SK-N-SH (cell line): ENCODE measurements around the gene PTGDR2. TPM values are rescaled to one million over a fixed set of nuclear protein-coding genes. Genes with fewer than 3 reads are reported as not detected.

Source experiments
- CTCF ChIA-PET: fragments of 300-600, 350-600 bp; formaldehyde crosslinking; extraction: SDS; loops from one replicate; lab custom pipeline; 2021; lab: Yijun Ruan, JAX
- POLR2A ChIA-PET: fragments of 350-600 bp; sonication (Branson Sonifier 250); formaldehyde crosslinking; extraction: SDS; loops from one replicate; lab custom pipeline; 2020; ENCODE audit warnings: antibody characterized with exemption, inconsistent platforms; lab: Yijun Ruan, JAX
- DNase-seq: peaks from one replicate; pipeline ENCODE4 v3.0.0; 2012
- H2AFZ ChIP-seq: fragments of 200-600 bp; sonication (generic); 2 replicates; pipeline ENCODE4 v1.8.1; 2016; ENCODE audit warnings: antibody characterized with exemption, mild to moderate bottlenecking, low read depth
- H3F3A ChIP-seq: fragments of 200-600 bp; sonication (generic); replicated peaks from 2 replicates; pipeline ENCODE3; 2016; ENCODE audit warnings: antibody characterized with exemption, mild to moderate bottlenecking; ENCODE audit not compliant: insufficient read depth
- H3K27ac ChIP-seq, 2 experiments: fragments of 200-500 bp in 1 of 2; fragments of 200-600 bp in 1 of 2; sonication (Bioruptor generic) in 1 of 2; sonication (generic), shearing (Covaris generic) in 1 of 2; 2 replicates each; pipeline versions ENCODE4 v1.5.1 to v1.6.1; 2014 to 2016; ENCODE audit warnings: low read depth in 2 of 2, inconsistent platforms in 1 of 2, low read length in 1 of 2, mild to moderate bottlenecking in 1 of 2, mixed read lengths in 1 of 2
- H3K27me3 ChIP-seq: fragments of 200-600 bp; sonication (generic), shearing (Covaris generic); 2 replicates; pipeline ENCODE4 v1.6.1; 2016; ENCODE audit warnings: mixed run types; ENCODE audit not compliant: insufficient read depth
- H3K36me3 ChIP-seq, 2 experiments: fragments of 200-500 bp in 1 of 2; fragments of 200-600 bp in 1 of 2; sonication (Bioruptor generic) in 1 of 2; sonication (generic) in 1 of 2; replicated peaks in 1 of 2; 2 replicates each; pipeline versions ENCODE3 to v1.5.1; 2014 to 2016; ENCODE audit warnings: low read length in 1 of 2, mild to moderate bottlenecking in 1 of 2; ENCODE audit not compliant: insufficient read depth in 2 of 2, control insufficient read depth in 1 of 2
- H3K4me1 ChIP-seq, 2 experiments: fragments of 200-500 bp in 1 of 2; fragments of 200-600 bp in 1 of 2; sonication (Bioruptor generic) in 1 of 2; sonication (generic), shearing (Covaris generic) in 1 of 2; 2 replicates each; pipeline versions ENCODE4 v1.5.1 to v1.6.1; 2014 to 2016; ENCODE audit warnings: low read depth in 1 of 2, low read length in 1 of 2, mixed run types in 1 of 2; ENCODE audit not compliant: insufficient read depth in 2 of 2, control insufficient read depth in 1 of 2
- H3K4me2 ChIP-seq: fragments of 200-600 bp; sonication (generic), shearing (Covaris generic); 2 replicates; pipeline ENCODE4 v1.6.1; 2017; ENCODE audit warnings: mixed run types
- H3K4me3 ChIP-seq, 2 experiments: fragments of 200-500 bp in 1 of 2; fragments of 200-600 bp in 1 of 2; sonication (Bioruptor generic) in 1 of 2; sonication (generic), shearing (Covaris generic) in 1 of 2; 2 replicates each; pipeline versions ENCODE4 v1.5.1 to v1.8.1; 2014 to 2016; ENCODE audit warnings: low read depth in 2 of 2, inconsistent platforms in 1 of 2, low read length in 1 of 2, mild to moderate bottlenecking in 1 of 2, mixed read lengths in 1 of 2, moderate library complexity in 1 of 2
- H3K79me2 ChIP-seq: fragments of 200-600 bp; sonication (generic); 2 replicates; pipeline ENCODE4 v1.8.1; 2017; ENCODE audit warnings: mild to moderate bottlenecking; ENCODE audit not compliant: insufficient read depth
- H3K9ac ChIP-seq: fragments of 200-600 bp; sonication (generic); 2 replicates; pipeline ENCODE4 v1.6.1; 2017; ENCODE audit warnings: mixed run types
- H3K9me2 ChIP-seq: fragments of 200-600 bp; sonication (generic); 2 replicates; pipeline ENCODE4 v1.6.1; 2017; ENCODE audit warnings: mixed run types
- H3K9me3 ChIP-seq: fragments of 200-600 bp; sonication (generic); 2 replicates; pipeline ENCODE4 v1.6.1; 2017; ENCODE audit warnings: mixed run types, mild to moderate bottlenecking, moderate library complexity
- H4K20me1 ChIP-seq: fragments of 200-600 bp; sonication (generic); 2 replicates; pipeline ENCODE4 v1.6.1; 2017; ENCODE audit warnings: mild to moderate bottlenecking, mixed run types; ENCODE audit not compliant: insufficient read depth
- ELF1 ChIP-seq: IDR thresholded peaks from 2 replicates; pipeline ENCODE4 v1.4.0; 2012
- EP300 ChIP-seq, 2 experiments: IDR thresholded peaks; 2 replicates each; pipeline versions ENCODE4 v1.4.0 to v1.6.1; 2012; ENCODE audit warnings: borderline replicate concordance in 1 of 2, low read depth in 1 of 2, low read length in 1 of 2
- EZH2phosphoT487 ChIP-seq: fragments of 200-600 bp; sonication (generic); IDR thresholded peaks from 2 replicates; pipeline ENCODE4 v1.6.1; 2017; ENCODE audit warnings: low read depth, mixed run types, mild to moderate bottlenecking, antibody characterized with exemption, moderate library complexity, borderline replicate concordance
- FOXJ3 ChIP-seq: sonication (generic); formaldehyde crosslinking; IDR thresholded peaks from 2 replicates; pipeline ENCODE4 v1.5.1; 2020; ENCODE audit warnings: mild to moderate bottlenecking, missing genetic modification reagents
- FOXM1 ChIP-seq: IDR thresholded peaks from 2 replicates; pipeline ENCODE4 v1.4.0; 2012; ENCODE audit warnings: low read depth, mild to moderate bottlenecking
- MEF2A ChIP-seq: IDR thresholded peaks from 2 replicates; pipeline ENCODE4 v1.4.0; 2012; ENCODE audit warnings: low read depth, borderline replicate concordance
- NFIC ChIP-seq: IDR thresholded peaks from 2 replicates; pipeline ENCODE4 v1.4.0; 2012; ENCODE audit warnings: borderline replicate concordance
- NRF1 ChIP-seq: IDR thresholded peaks from 2 replicates; pipeline ENCODE4 v1.6.1; 2012; ENCODE audit warnings: low read depth, mild to moderate bottlenecking, low read length
- RCOR1 ChIP-seq: fragments of 150-350 bp; IDR thresholded peaks from 2 replicates; pipeline ENCODE4 v1.6.1; 2017; ENCODE audit warnings: antibody characterized with exemption, low read length
- RXRA ChIP-seq: IDR thresholded peaks from 2 replicates; pipeline ENCODE4 v1.4.0; 2012; ENCODE audit warnings: low read depth, mild to moderate bottlenecking, borderline replicate concordance
- SMC3 ChIP-seq: IDR thresholded peaks from 2 replicates; pipeline ENCODE4 v1.6.1; 2012; ENCODE audit warnings: low read depth, low read length, improper control_type of control experiment
- YY1 ChIP-seq: IDR thresholded peaks from 2 replicates; pipeline ENCODE4 v1.4.0; 2012; ENCODE audit warnings: low read depth, mild to moderate bottlenecking
- WGBS: methylation state at CpG from one replicate; pipeline ENCODE4 v1.1.6; 2017; ENCODE audit warnings: low lambda C conversion rate; 5-methylcytosine and 5-hydroxymethylcytosine counted together
- polyA plus RNA-seq, 3 experiments: library from polyadenylated mRNA; depleted of rRNA; stranded (reverse); fragments of >200 nt; gene quantifications; 2 replicates each; pipeline ENCODE4 v1.2.3, GENCODE V29; 2012
- TF ChIP-seq, protein P1 (sequence below): IDR thresholded peaks from 2 replicates; pipeline ENCODE4 v1.4.0; 2012; ENCODE audit warnings: low read depth
- TF ChIP-seq, protein P2 (sequence below): fragments of 200-600 bp; sonication (generic); IDR thresholded peaks from 2 replicates; pipeline ENCODE4 v1.6.1; 2017; ENCODE audit warnings: antibody characterized with exemption, mild to moderate bottlenecking, moderate library complexity
- TF ChIP-seq, protein P3 (sequence below): IDR thresholded peaks from 2 replicates; pipeline ENCODE4 v1.6.1; 2012; ENCODE audit warnings: mild to moderate bottlenecking, low read depth, low read length, moderate library complexity

The PTGDR2 gene
- polyA plus RNA-seq, 1 of the 3 experiments (the other 2 are of a cell fraction), result 0.02 TPM

DNA sequence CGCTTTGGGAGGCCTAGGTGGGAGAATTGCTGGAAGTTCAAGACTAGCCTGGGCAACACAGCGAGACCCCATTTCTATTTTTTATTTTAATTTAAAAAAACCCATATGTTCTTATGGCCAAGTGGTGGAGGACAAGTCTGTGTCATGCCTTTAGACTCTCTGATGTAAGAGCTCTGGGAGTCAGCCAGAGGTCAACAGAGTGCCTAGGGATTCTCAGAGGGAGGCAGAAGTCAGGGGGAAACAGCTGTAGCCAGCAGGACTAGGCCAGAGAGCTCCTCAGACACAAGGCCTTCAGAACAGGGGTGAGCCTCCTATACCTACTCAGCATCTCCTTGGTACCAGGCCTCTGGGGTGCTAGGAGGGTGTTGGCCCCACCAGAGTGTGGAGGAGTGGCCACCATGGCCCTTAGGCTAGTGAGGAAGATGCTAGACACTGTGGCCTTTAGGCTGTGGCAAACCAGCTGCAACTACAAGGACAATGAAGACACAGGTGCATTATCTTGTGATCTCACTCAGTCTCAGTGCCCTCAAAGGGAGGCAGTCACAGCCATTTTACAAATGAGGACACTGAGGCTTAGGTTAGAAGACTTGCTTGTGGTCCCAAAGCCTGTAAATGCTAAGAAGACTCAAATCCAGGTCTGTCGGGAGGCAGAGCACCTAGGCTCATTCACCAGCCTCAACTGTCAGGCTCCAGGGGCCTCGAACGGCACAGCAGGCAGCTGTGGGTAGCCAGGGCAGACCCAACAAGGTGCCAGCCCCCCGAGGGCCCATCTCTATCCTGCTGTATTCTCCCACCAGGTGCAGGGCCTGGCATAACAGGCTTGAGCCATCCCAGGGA lies 16.6 kb upstream of the PTGDR2 start:
- CTCF ChIA-PET, result interaction anchor here (1.6 to 7.7 kb wide), 3 partner anchors 15 to 41 kb away, joined by 6 to 56 read pairs (median 16); no protein-coding TSS in a partner anchor
- no peaks in the 10 kb centered on the region for H3K9me3 ChIP-seq
- POLR2A ChIA-PET, result no interaction called here
- H4K20me1 ChIP-seq, result no peaks in the 10 kb centered on the region
- no peaks in the 10 kb centered on the region for H3F3A ChIP-seq
- H3K4me3 ChIP-seq, result no peak overlapping the region
- peak; percentile 12 for DNase-seq
- H3K9me2 ChIP-seq, result no peaks in the 10 kb centered on the region
- 78% methylated on average over 6 of the region's 6 CpGs for WGBS
- TF ChIP-seq MEF2A (no peak), RXRA (0 out of 2 replicates have a peak, but pooled peaks have one; percentile 19)
- no peak overlapping the region for H2AFZ ChIP-seq
- no peaks in the 10 kb centered on the region for H3K79me2 ChIP-seq
- no peak overlapping the region for H3K4me2 ChIP-seq
- H3K9ac ChIP-seq, result no peak overlapping the region
- peaks cover 0 to 8% of the 10 kb centered on the region in 2 experiments; a peak in 1 of 4 replicates for H3K4me1 ChIP-seq
- H3K27ac ChIP-seq, result no peak overlapping the region
- no peaks in the 10 kb centered on the region for H3K27me3 ChIP-seq
- H3K36me3 ChIP-seq, result no peaks in the 10 kb centered on the region

DNA sequence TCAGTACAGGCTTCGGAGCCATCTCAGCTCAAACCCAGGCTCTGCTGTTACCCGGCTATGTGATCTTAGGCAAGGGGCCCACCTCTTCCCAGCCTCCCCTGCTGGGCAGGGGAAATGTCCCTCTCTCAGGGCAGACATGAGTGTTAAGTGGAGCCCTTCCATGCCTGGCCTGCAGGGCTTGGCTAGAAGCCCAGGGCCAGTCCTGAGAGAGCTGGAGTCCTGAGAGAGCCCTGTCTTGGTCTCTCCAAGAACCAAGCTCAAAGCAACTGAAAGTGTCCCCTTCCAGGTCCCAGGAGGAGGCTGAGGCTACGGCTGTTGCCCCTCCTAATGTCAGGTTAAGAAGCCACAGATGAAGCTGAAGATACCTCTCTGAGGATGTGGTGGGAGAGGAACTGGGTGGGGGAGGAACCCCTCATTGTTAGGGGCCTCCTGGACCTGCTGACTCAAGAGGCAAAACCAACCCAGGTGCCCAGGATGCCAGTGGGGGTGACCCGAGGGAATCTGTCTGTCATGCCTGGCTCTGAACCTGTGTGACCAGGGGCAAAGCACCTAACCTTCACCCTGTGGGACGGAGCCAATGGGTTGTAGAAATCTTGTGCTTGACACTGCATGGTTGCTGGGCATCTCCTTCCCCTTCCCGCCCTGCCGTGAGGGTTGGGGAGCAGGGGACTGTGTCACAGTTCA lies 15.8 kb upstream of the PTGDR2 start:
- CTCF ChIA-PET, result interaction anchor here (1.4 to 7.7 kb wide), 4 partner anchors 15 to 41 kb away, joined by 5 to 56 read pairs (median 11); no protein-coding TSS in a partner anchor

More for the DNA sequence above, 15.8 kb upstream of the PTGDR2 start:
- DNase-seq, result peak; percentile 29
- no peak overlapping the region for H2AFZ ChIP-seq
- H3K79me2 ChIP-seq, result no peaks in the 10 kb centered on the region
- no peaks in the 10 kb centered on the region for H3F3A ChIP-seq
- H3K4me1 ChIP-seq, result peaks cover 0 to 8% of the 10 kb centered on the region in 2 experiments; a peak in 1 of 4 replicates
- H3K27me3 ChIP-seq, result no peaks in the 10 kb centered on the region
- no CpG with 5 or more reads among the region's 7 CpGs for WGBS
- POLR2A ChIA-PET, result no interaction called here
- H3K36me3 ChIP-seq, result no peaks in the 10 kb centered on the region
- no peaks in the 10 kb centered on the region for H3K9me3 ChIP-seq
- no peak overlapping the region for H3K4me2 ChIP-seq
- no peaks in the 10 kb centered on the region for H3K9me2 ChIP-seq
- no peaks in the 10 kb centered on the region for H4K20me1 ChIP-seq
- H3K27ac ChIP-seq, result no peak overlapping the region
- no peak overlapping the region for H3K4me3 ChIP-seq
- no peak for TF ChIP-seq SMC3
- TF ChIP-seq, protein P1, sequence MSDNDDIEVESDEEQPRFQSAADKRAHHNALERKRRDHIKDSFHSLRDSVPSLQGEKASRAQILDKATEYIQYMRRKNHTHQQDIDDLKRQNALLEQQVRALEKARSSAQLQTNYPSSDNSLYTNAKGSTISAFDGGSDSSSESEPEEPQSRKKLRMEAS, result no peak
- no peak for TF ChIP-seq NFIC
- TF ChIP-seq EP300 (IDR thresholded peaks at IDR 0.05; ENCODE audit: borderline replicate concordance in 1 of 2, low read depth in 1 of 2, low read length in 1 of 2), result no peak
- TF ChIP-seq, protein P2, sequence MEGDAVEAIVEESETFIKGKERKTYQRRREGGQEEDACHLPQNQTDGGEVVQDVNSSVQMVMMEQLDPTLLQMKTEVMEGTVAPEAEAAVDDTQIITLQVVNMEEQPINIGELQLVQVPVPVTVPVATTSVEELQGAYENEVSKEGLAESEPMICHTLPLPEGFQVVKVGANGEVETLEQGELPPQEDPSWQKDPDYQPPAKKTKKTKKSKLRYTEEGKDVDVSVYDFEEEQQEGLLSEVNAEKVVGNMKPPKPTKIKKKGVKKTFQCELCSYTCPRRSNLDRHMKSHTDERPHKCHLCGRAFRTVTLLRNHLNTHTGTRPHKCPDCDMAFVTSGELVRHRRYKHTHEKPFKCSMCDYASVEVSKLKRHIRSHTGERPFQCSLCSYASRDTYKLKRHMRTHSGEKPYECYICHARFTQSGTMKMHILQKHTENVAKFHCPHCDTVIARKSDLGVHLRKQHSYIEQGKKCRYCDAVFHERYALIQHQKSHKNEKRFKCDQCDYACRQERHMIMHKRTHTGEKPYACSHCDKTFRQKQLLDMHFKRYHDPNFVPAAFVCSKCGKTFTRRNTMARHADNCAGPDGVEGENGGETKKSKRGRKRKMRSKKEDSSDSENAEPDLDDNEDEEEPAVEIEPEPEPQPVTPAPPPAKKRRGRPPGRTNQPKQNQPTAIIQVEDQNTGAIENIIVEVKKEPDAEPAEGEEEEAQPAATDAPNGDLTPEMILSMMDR, result no peak
- TF ChIP-seq, protein P3, sequence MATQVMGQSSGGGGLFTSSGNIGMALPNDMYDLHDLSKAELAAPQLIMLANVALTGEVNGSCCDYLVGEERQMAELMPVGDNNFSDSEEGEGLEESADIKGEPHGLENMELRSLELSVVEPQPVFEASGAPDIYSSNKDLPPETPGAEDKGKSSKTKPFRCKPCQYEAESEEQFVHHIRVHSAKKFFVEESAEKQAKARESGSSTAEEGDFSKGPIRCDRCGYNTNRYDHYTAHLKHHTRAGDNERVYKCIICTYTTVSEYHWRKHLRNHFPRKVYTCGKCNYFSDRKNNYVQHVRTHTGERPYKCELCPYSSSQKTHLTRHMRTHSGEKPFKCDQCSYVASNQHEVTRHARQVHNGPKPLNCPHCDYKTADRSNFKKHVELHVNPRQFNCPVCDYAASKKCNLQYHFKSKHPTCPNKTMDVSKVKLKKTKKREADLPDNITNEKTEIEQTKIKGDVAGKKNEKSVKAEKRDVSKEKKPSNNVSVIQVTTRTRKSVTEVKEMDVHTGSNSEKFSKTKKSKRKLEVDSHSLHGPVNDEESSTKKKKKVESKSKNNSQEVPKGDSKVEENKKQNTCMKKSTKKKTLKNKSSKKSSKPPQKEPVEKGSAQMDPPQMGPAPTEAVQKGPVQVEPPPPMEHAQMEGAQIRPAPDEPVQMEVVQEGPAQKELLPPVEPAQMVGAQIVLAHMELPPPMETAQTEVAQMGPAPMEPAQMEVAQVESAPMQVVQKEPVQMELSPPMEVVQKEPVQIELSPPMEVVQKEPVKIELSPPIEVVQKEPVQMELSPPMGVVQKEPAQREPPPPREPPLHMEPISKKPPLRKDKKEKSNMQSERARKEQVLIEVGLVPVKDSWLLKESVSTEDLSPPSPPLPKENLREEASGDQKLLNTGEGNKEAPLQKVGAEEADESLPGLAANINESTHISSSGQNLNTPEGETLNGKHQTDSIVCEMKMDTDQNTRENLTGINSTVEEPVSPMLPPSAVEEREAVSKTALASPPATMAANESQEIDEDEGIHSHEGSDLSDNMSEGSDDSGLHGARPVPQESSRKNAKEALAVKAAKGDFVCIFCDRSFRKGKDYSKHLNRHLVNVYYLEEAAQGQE, result no peak
- TF ChIP-seq ELF1, result no peak
- TF ChIP-seq RXRA, result no peak
- TF ChIP-seq YY1, result no peak
- no peak for TF ChIP-seq FOXM1
- TF ChIP-seq RCOR1, result no peak
- no peak for TF ChIP-seq EZH2phosphoT487
- TF ChIP-seq FOXJ3, result no peak
- no peak for TF ChIP-seq NRF1
- H3K9ac ChIP-seq, result no peak overlapping the region
